HepG2 (cell line): Measurements from ENCODE around the gene FOSB. TPM values are rescaled to one million over a fixed set of nuclear protein-coding genes. Genes with fewer than 3 reads are reported as not detected.
A peak's percentile ranks its signal among the peaks of the same experiment; 100 is the strongest.

Experiments used
- ATAC-seq: fragments of 200-7000 bp; cut with Tn5 transposase; 3 replicates; pipeline ENCODE4 v1.9.1; 2020; ENCODE audit warnings: mild to moderate bottlenecking, moderate library complexity
- BruUV-seq: library from RNA; stranded (reverse); fragments of 400-500 nt; replicated peaks from 2 replicates; lab custom pipeline; 2021; lab: Mats Ljungman, UMichigan
- CTCF ChIA-PET: fragments of 300-600 bp; formaldehyde crosslinking; extraction: SDS; loops from one replicate; lab custom pipeline; 2021; ENCODE audit warnings: low total read pairs, inconsistent platforms, low intra/inter-chr PET ratio; lab: Yijun Ruan, JAX
- POLR2A ChIA-PET: fragments of 350-600 bp; sonication (Branson Sonifier 250); formaldehyde crosslinking; loops from one replicate; lab custom pipeline; 2020; ENCODE audit warnings: antibody characterized with exemption, inconsistent platforms; lab: Yijun Ruan, JAX
- DNase-seq: peaks from one replicate; pipeline ENCODE4 v3.0.0-alpha.2; 2015; ENCODE audit warnings: low spot score
- FAIRE-seq: peaks from 3 replicates; lab custom pipeline; 2011; peaks lifted over from hg19 to GRCh38; lab: Jason Lieb, UNC
- H2AFZ ChIP-seq: one replicate; pipeline ENCODE4 v1.6.1; 2011; ENCODE audit warnings: low read length, inconsistent platforms
- H3K27ac ChIP-seq: fragments of 300-600 bp; 3 replicates; pipeline ENCODE4 v1.8.0; 2011; ENCODE audit warnings: mixed run types, mild to moderate bottlenecking, mixed read lengths, low read length, inconsistent platforms; ENCODE audit not compliant: insufficient read depth; ENCODE audit errors: extremely low read length
- H3K27me3 ChIP-seq, 2 experiments: fragments of 200-600 bp in 1 of 2; 2 replicates in 1 of 2; 3 replicates in 1 of 2; pipeline versions ENCODE4 v1.6.0 to v1.8.0; 2011; ENCODE audit warnings: low read length in 2 of 2, mild to moderate bottlenecking in 2 of 2, moderate library complexity in 2 of 2, inconsistent platforms in 1 of 2; ENCODE audit not compliant: insufficient read depth in 2 of 2, control insufficient read depth in 1 of 2
- H3K36me3 ChIP-seq, 2 experiments: fragments of 200-600 bp in 1 of 2; replicated peaks in 1 of 2; 2 replicates in 1 of 2; 3 replicates in 1 of 2; pipeline versions ENCODE4 v1.5.1 to v1.8.0; 2011; ENCODE audit warnings: low read length in 2 of 2, inconsistent platforms in 1 of 2; ENCODE audit not compliant: insufficient read depth in 2 of 2, control insufficient read depth in 1 of 2
- H3K4me1 ChIP-seq: 2 replicates; pipeline ENCODE4 v1.5.1; 2012; ENCODE audit warnings: low read length, inconsistent platforms; ENCODE audit not compliant: insufficient read depth
- H3K4me2 ChIP-seq: 2 replicates; pipeline ENCODE4 v1.6.0; 2011; ENCODE audit warnings: low read depth, low read length, inconsistent platforms
- H3K4me3 ChIP-seq, 3 experiments: fragments of 200-600 bp in 1 of 3; sonication (generic), shearing (Covaris generic) in 1 of 3; replicated peaks in 1 of 3; 2 replicates each; pipeline ENCODE4 v1.5.1; 2011 to 2016; ENCODE audit warnings: low read length in 3 of 3, inconsistent platforms in 2 of 3, low read depth in 2 of 3, mild to moderate bottlenecking in 2 of 3, control low read depth in 1 of 3, mixed read lengths in 1 of 3; ENCODE audit not compliant: insufficient read depth in 1 of 3
- H3K79me2 ChIP-seq: one replicate; pipeline ENCODE4 v1.6.1; 2011; ENCODE audit warnings: low read length, inconsistent platforms; ENCODE audit not compliant: insufficient read depth
- H3K9ac ChIP-seq: 2 replicates; pipeline ENCODE4 v1.6.0; 2011; ENCODE audit warnings: mild to moderate bottlenecking, low read depth, low read length, inconsistent platforms; ENCODE audit not compliant: insufficient read depth
- H3K9me3 ChIP-seq: 2 replicates; pipeline ENCODE4 v1.5.1; 2012; ENCODE audit warnings: mild to moderate bottlenecking, low read length
- H4K20me1 ChIP-seq: 2 replicates; pipeline ENCODE4 v1.6.0; 2011; ENCODE audit warnings: inconsistent platforms, mild to moderate bottlenecking, low read length, moderate library complexity; ENCODE audit not compliant: insufficient read depth
- ATF7 ChIP-seq, 2 experiments: fragments of 450-650 bp in 1 of 2; sonication (generic) in 1 of 2; formaldehyde crosslinking in 1 of 2; IDR thresholded peaks; 2 replicates each; pipeline versions ENCODE4 v1.4.0 to v1.6.1; 2016 to 2020; ENCODE audit warnings: antibody characterized with exemption in 1 of 2, mild to moderate bottlenecking in 1 of 2, missing genetic modification reagents in 1 of 2
- CEBPB ChIP-seq: IDR thresholded peaks from 2 replicates; pipeline ENCODE4 v1.6.1; 2011; ENCODE audit warnings: low read depth, low read length, improper control_type of control experiment, borderline replicate concordance
- MED13 ChIP-seq: sonication (generic); formaldehyde crosslinking; IDR thresholded peaks from 2 replicates; pipeline ENCODE4 v1.5.0; 2020; ENCODE audit warnings: missing genetic modification reagents
- MEIS1 ChIP-seq: sonication (generic); formaldehyde crosslinking; IDR thresholded peaks from 2 replicates; pipeline ENCODE4 v1.9.0; 2021; ENCODE audit warnings: mild to moderate bottlenecking, missing genetic modification reagents, moderate library complexity, borderline replicate concordance
- SETDB1 ChIP-seq: sonication (generic); formaldehyde crosslinking; IDR thresholded peaks from 2 replicates; pipeline ENCODE4 v1.5.1; 2020; ENCODE audit warnings: missing genetic modification reagents, mild to moderate bottlenecking, borderline replicate concordance
- TRIM22 ChIP-seq: fragments of 450-650 bp; IDR thresholded peaks from 2 replicates; pipeline ENCODE4 v1.6.1; 2017
- ZBTB21 ChIP-seq: sonication (generic); formaldehyde crosslinking; IDR thresholded peaks from 2 replicates; pipeline ENCODE4 v1.4.0; 2020; ENCODE audit warnings: missing genetic modification reagents
- ZNF44 ChIP-seq: sonication (generic); formaldehyde crosslinking; IDR thresholded peaks from 2 replicates; pipeline ENCODE4 v1.5.1; 2020; ENCODE audit warnings: mild to moderate bottlenecking, missing genetic modification reagents
- ZNF556 ChIP-seq: sonication (generic); formaldehyde crosslinking; IDR thresholded peaks from 2 replicates; pipeline ENCODE4 v1.4.0; 2020; ENCODE audit warnings: mild to moderate bottlenecking, missing genetic modification reagents, borderline replicate concordance
- ZNF761 ChIP-seq: sonication (generic); formaldehyde crosslinking; conservative IDR thresholded peaks from 2 replicates; pipeline ENCODE4 v1.4.0; 2020; ENCODE audit warnings: mild to moderate bottlenecking, missing genetic modification reagents
- ZNF768 ChIP-seq: sonication (generic); formaldehyde crosslinking; IDR thresholded peaks from 2 replicates; pipeline ENCODE4 v1.4.0; 2020; ENCODE audit warnings: missing genetic modification reagents
- ZSCAN9 ChIP-seq: IDR thresholded peaks from 2 replicates; pipeline ENCODE4 v1.6.1; 2016; ENCODE audit warnings: borderline replicate concordance
- WGBS: methylation state at CpG from one replicate; pipeline ENCODE4 v1.1.6; 2017; ENCODE audit warnings: low lambda C conversion rate; 5-methylcytosine and 5-hydroxymethylcytosine counted together
- in situ Hi-C: cut with HindIII; loops from 2 replicates; pipeline ENCODE4 v1.10.0; 2017; ENCODE audit warnings: low pct_unique_long_range_greater_than_20kb; ENCODE audit not compliant: extremely low pct_ligation_motif_present
- intact Hi-C: fragments of 100-400 bp; cut with micrococcal nuclease; formaldehyde crosslinking; loops from one replicate; pipeline ENCODE4 v1.10.0; 2022; ENCODE audit not compliant: unreplicated experiment
- polyA plus RNA-seq, 8 experiments: library from polyadenylated mRNA; depleted of rRNA in 3 of 8; stranded (reverse) in 7 of 8; unstranded in 1 of 8; fragments of >200 nt; fragmentation: Illumina TruSeq in 4 of 8; extraction: Trizol in 4 of 8; gene quantifications; 2 replicates each; pipeline versions ENCODE4 v1.2.1 to v1.2.3, GENCODE V29; 2011 to 2016; ENCODE audit warnings: low read depth in 4 of 8, missing spikeins in 1 of 8, mixed read lengths in 1 of 8; ENCODE audit not compliant: insufficient read depth in 1 of 8
- total RNA-seq, 5 experiments: library from RNA; depleted of rRNA; stranded (reverse); fragments of >200 nt; fragmentation: Illumina TruSeq; extraction: Trizol; gene quantifications; 2 replicates each; pipeline ENCODE4 v1.2.3, GENCODE V29; 2016; ENCODE audit warnings: low read depth in 1 of 5

The FOSB gene
- total and polyA plus RNA-seq, 2 of the 13 experiments (the other 11 are each of a cell fraction or from before 2014, with no cell fraction given): 2.8 to 6.0 TPM

GRCh38 chr19:45463241-45463640 is 4.6 kb upstream of the FOSB start:
- ChIA-PET CTCF (no interaction called here), POLR2A (no interaction called here)
- Histone ChIP-seq H3K9ac (no peak overlapping the region), H3K36me3 (no peaks in the 10 kb centered on the region), H3K9me3 (no peaks in the 10 kb centered on the region), H4K20me1 (peaks cover under 1% of the 10 kb centered on the region; the same call in 1 of the 2 replicates), H3K4me3 (no peak overlapping the region), H3K4me2 (no peak overlapping the region), H3K27me3 (peaks cover 0 to 7% of the 10 kb centered on the region in 2 experiments; a peak in 1 of 5 replicates), H3K4me1 (peaks cover 40% of the 10 kb centered on the region; the same call in 1 of the 2 replicates), H3K27ac (no peak overlapping the region), H3K79me2 (no peaks in the 10 kb centered on the region), H2AFZ (no peak overlapping the region)
- DNase-seq: no peak
- intact Hi-C loops: no loop called here
- TF ChIP-seq ZBTB21 (no peak), ZNF761 (CRISPR knock-in tag) (no peak), MED13 (CRISPR knock-in tag) (no peak), ZSCAN9 (CRISPR knock-in tag) (no peak), TRIM22 (no peak), MEIS1 (CRISPR knock-in tag) (no peak), ZNF44 (no peak)
- BruUV-seq: no TSS peak
- no peak for FAIRE-seq
- in situ Hi-C loops: no loop called here
- no peak for ATAC-seq
- 8% methylated on average over 4 of the region's 4 CpGs for WGBS

GRCh38 chr19:45464274-45464673 is 3.5 kb upstream of the FOSB start:
- TF ChIP-seq ZNF768 (CRISPR knock-in tag) (peak; percentile 81; the same call in 1 of the 2 replicates), CEBPB (peak; percentile 57; the same call in 1 of the 2 replicates), ZNF556 (no peak), ATF7 (IDR thresholded peaks at IDR 0.05) (0 out of 2 replicates have a peak, but pooled peaks have one; percentile 5), ATF7 (CRISPR knock-in tag; IDR thresholded peaks at IDR 0.05) (no peak), SETDB1 (CRISPR knock-in tag) (no peak)
- in situ Hi-C loops: no loop called here
- FAIRE-seq: no peak

More at GRCh38 chr19:45464274-45464673, 3.5 kb upstream of the FOSB start:
- Histone ChIP-seq H3K9me3 (no peaks in the 10 kb centered on the region), H3K36me3 (no peaks in the 10 kb centered on the region), H3K9ac (no peak overlapping the region), H4K20me1 (peaks cover 5% of the 10 kb centered on the region; the same call in 1 of the 2 replicates), H3K4me3 (no peak overlapping the region), H2AFZ (no peak overlapping the region), H3K4me2 (no peak overlapping the region), H3K79me2 (no peaks in the 10 kb centered on the region), H3K27ac (no peak overlapping the region), H3K27me3 (peaks cover 0 to 7% of the 10 kb centered on the region in 2 experiments; a peak in 1 of 5 replicates), H3K4me1 (peaks cover 34% of the 10 kb centered on the region; the same call in 1 of the 2 replicates)
- ATAC-seq (no peak), DNase-seq (no peak)
- WGBS: 48% methylated on average over 2 of the region's 2 CpGs
- BruUV-seq: no TSS peak
- POLR2A ChIA-PET: no interaction called here
- intact Hi-C loops: no loop called here
- CTCF ChIA-PET: no interaction called here
